ENCODE measurements around the gene TYMP. TPM values are rescaled to one million over a fixed set of nuclear protein-coding genes. Genes with fewer than 3 reads are reported as not detected.

Gene TYMP
- total RNA-seq, 2 donors from 2014 or later, result 71.5 to 101 TPM

DNA sequence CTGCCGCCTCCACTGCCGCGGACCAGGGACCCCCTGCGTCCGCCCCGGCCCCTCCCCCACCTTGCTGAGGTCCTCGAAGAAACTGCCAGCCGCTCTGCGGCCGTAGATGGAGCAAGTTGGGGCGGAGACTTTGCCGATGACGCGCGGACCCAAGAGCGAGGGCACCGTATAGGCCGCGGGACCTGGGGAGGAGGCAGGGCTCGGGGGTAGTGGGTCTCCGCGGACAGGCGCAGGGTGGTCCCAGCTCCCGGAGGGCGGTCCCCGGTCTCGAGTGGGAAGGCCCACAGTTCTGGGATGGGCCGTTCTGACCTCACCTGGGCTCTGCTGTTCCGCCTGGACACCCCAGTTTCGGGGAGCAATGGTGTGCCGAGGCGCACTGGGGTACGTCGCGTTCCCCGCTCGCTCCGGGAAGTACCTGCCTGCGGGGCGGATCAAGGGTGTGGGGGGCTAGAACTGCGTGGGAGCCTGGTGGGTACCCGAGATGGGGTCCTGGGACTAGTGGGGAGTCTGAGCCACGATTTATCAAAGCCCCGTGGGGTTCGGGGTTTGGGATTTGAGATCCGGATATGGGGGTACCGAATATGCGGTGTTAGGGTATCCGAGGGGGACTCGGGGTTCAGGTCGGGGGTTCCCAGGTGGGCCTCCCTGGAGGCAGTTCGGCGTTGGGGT lies 1.2 kb upstream of the TYMP start:
- DNase-seq, result peak; percentile 89 to 91
- Mint-ChIP-seq H3K27me3 (ENCODE audit: low read depth) (no peaks in the 10 kb centered on the region), H3K4me1 (ENCODE audit: low read depth) (peaks cover 48% of the 10 kb centered on the region), H3K27ac (peak overlapping the region; percentile 95), H3K9me3 (no peaks in the 10 kb centered on the region), H3K36me3 (ENCODE audit: insufficient read depth in 2 of 2) (peaks cover 9 to 20% of the 10 kb centered on the region in 2 donors), H3K4me3 (peak overlapping the region; percentile 96 to 98)
- ATAC-seq (replicated peaks in 1 of 2), result peak; percentile 51

DNA sequence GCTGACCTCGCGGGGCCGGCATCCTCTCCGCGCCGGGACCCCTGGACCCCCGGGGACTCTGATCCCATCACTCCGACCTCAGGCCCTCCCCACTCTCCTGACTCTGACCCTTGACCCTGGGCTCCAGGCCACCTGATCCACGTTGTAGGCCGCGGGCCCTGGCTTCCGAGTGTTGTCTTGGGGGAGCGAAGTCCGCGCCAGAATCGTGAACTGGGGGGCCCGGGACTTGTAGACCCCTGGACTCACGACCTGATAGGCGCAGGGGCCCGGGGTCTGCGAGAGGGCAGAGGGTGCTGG lies 716 bp upstream of the TYMP start:
- peaks cover 47% of the 10 kb centered on the region for H3K4me1 Mint-ChIP-seq (ENCODE audit: low read depth)
- H3K27ac Mint-ChIP-seq, result peak overlapping the region; percentile 96
- ATAC-seq (replicated peaks in 1 of 2), result peak; percentile 0 to 1
- H3K36me3 Mint-ChIP-seq (ENCODE audit: insufficient read depth in 2 of 2), result peaks cover 9 to 20% of the 10 kb centered on the region in 2 donors
- no peaks in the 10 kb centered on the region for H3K27me3 Mint-ChIP-seq (ENCODE audit: low read depth)
- no peak for DNase-seq
- H3K4me3 Mint-ChIP-seq, result peak overlapping the region; percentile 96 to 98
- no peaks in the 10 kb centered on the region for H3K9me3 Mint-ChIP-seq

DNA sequence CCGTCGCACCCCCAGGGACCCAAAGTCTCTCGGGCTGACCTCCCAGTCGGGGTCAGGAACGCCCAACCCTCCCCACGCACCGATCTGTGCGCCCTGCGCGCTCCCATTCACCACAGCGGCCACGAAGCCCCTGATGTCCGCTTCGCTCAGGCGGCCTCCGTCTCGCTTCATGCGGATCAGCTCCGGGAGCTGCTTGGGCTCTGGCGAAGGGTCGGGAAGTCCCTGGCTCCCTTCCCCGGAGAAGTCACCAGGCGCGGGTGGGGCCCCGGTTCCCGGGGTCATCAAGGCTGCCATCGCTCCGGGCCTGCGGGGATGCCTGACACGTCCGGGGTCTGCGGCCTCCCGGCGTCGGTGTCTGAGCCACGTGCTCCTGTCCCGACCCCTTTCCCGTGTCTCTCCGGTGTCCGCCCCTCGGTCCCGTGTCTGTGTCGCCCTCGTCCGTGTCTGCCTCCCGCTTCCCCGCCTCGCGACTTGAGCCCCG lies 356 bp downstream of the TYMP start:
- H3K36me3 Mint-ChIP-seq (ENCODE audit: insufficient read depth in 2 of 2), result peaks cover 12 to 20% of the 10 kb centered on the region in 2 donors
- DNase-seq (no peak), ATAC-seq (replicated peaks in 1 of 2) (no peak)
- H3K27ac Mint-ChIP-seq, result no peak overlapping the region
- H3K4me1 Mint-ChIP-seq (ENCODE audit: low read depth), result peaks cover 49% of the 10 kb centered on the region
- no peaks in the 10 kb centered on the region for H3K27me3 Mint-ChIP-seq (ENCODE audit: low read depth)
- H3K4me3 Mint-ChIP-seq, result peak overlapping the region; percentile 90 to 96
- no peaks in the 10 kb centered on the region for H3K9me3 Mint-ChIP-seq

DNA sequence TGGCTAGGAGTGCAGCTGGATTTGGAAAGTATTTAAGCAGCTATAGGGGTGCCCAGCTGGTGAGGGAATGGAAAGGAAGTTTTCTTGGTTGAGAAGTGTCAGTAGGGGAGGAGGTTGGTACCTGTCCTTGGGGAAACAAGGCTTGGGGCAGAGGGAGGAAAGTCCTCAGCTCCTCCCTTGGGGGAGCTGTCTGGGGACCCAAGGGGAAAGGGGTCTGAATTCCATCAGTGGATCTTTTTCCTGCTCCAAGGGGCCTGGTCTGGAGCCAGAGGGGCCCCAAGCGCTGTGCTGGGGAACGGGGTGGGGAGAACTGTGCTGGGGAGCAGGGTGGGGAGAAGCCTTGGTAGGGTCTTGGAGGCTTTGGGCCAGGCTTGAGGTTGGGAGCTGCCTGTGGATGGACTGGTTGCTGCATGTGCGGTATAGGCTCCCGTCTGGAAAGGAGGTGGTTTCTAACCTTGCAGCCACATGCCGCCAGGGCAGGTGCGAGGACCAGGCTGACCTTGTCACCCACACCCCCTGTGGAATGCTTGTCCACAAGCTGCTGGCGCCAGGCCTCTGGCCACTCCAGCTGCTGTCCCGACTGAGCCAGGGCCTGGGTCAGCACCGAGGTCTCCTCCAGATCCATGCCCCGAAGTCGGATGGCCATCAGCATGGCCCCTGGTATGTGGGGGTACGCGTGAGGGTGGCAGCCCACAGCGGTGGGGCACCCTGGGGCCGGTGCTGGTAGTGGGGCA lies 963 bp downstream of the TYMP start:
- Mint-ChIP-seq H3K9me3 (no peaks in the 10 kb centered on the region), H3K36me3 (ENCODE audit: insufficient read depth in 2 of 2) (peaks cover 13 to 18% of the 10 kb centered on the region in 2 donors), H3K27me3 (ENCODE audit: low read depth) (no peaks in the 10 kb centered on the region), H3K4me1 (ENCODE audit: low read depth) (peaks cover 45% of the 10 kb centered on the region), H3K4me3 (peak overlapping the region; percentile 90 to 96), H3K27ac (peak overlapping the region; percentile 19)
- ATAC-seq (replicated peaks in 1 of 2) (no peak), DNase-seq (no peak)

DNA sequence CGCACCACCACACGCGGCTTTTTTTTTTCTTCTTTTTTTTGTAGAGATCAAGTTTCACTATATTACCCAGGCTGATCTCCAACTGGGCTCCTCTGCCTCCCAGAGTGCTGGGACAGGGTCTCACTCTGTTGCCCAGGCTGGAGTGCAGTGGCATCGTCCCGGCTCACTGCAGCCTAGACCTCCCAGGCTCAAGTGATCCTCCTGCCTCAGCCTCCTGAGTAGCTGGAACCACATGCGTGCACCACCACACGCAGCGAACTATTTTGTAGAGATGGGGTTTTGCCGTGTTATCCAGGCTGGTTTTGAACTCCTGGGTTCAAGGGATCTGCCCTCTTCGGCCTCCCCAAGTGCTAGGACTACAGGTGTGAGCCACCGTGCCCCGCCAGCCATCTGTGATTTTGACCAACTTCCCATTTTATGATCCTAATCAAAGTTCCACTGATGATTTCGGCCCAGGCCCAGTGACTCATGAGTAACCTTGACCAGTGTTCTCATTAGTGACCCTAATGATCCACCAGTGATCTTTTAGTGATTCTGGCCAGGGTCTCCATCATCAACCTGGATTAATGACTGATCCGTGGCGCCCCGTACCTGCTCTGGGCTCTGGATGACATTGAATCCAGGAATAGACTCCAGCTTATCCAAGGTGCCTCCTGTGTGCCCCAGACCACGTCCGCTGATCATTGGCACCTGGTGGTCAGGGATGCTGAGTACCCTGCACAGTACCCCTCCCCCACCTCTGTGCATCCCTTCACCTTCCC lies 1.7 kb downstream of the TYMP start:
- ATAC-seq (replicated peaks in 1 of 2), result no peak
- H3K4me1 Mint-ChIP-seq (ENCODE audit: low read depth), result peaks cover 45% of the 10 kb centered on the region
- H3K4me3 Mint-ChIP-seq, result peak overlapping the region; percentile 90 to 96
- H3K27me3 Mint-ChIP-seq (ENCODE audit: low read depth), result no peaks in the 10 kb centered on the region
- peaks cover 13 to 20% of the 10 kb centered on the region in 2 donors for H3K36me3 Mint-ChIP-seq (ENCODE audit: insufficient read depth in 2 of 2)
- no peaks in the 10 kb centered on the region for H3K9me3 Mint-ChIP-seq
- no peak for DNase-seq
- peak overlapping the region; percentile 93 for H3K27ac Mint-ChIP-seq

DNA sequence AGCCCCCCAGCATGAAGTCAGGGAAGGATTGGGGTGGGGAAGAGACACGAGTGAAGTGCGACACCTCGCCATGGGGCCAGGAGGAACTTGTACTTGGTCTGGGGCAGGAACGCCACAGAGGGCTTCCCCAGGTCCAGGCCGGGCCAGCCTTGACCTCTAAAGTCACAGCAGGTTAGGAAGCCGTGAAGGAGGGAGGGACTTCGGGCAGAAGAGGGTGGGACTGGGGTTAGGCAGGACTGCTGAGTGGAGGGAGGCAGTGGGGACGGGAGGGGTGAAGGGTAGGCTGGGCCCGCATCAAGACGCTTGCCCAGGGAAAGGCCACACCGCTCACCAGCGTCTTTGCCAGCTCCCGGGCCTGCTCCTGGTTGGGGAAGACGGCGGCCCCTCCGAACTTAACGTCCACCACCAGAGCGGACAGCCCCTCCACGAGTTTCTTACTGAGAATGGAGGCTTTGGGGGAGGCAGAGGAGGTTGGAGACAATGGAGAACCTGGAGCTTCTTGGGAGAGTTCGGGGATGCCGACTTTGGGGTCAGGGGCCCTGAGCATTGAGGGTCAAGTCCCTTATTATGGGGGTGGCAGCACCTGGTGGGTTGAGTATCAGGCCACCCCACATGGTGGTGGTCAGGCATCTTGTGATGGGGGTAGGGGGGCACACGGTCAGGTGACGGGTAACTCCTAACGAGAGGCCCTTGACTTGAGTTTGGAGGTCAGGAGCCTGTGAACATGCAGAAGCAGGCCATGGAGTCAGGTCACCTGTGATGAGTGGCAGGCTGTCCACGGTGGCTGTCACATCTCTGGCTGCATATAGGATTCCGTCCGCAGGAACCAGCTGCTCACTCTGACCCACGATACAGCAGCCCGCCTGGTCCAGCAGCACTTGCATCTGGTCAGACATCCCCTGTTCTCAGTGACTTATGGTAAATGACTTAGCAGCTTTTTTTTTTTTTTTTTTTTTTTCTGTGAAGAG lies 2.7 kb downstream of the TYMP start:
- H3K4me3 Mint-ChIP-seq, result peak overlapping the region; percentile 90 to 96
- H3K27me3 Mint-ChIP-seq (ENCODE audit: low read depth), result no peaks in the 10 kb centered on the region
- peak overlapping the region; percentile 93 for H3K27ac Mint-ChIP-seq
- H3K36me3 Mint-ChIP-seq (ENCODE audit: insufficient read depth in 2 of 2), result peaks cover 13 to 14% of the 10 kb centered on the region in 2 donors
- DNase-seq, result peak; percentile 71 to 72
- no peaks in the 10 kb centered on the region for H3K9me3 Mint-ChIP-seq
- H3K4me1 Mint-ChIP-seq (ENCODE audit: low read depth), result peaks cover 39% of the 10 kb centered on the region
- peak; percentile 6 to 14 for ATAC-seq (replicated peaks in 1 of 2)

DNA sequence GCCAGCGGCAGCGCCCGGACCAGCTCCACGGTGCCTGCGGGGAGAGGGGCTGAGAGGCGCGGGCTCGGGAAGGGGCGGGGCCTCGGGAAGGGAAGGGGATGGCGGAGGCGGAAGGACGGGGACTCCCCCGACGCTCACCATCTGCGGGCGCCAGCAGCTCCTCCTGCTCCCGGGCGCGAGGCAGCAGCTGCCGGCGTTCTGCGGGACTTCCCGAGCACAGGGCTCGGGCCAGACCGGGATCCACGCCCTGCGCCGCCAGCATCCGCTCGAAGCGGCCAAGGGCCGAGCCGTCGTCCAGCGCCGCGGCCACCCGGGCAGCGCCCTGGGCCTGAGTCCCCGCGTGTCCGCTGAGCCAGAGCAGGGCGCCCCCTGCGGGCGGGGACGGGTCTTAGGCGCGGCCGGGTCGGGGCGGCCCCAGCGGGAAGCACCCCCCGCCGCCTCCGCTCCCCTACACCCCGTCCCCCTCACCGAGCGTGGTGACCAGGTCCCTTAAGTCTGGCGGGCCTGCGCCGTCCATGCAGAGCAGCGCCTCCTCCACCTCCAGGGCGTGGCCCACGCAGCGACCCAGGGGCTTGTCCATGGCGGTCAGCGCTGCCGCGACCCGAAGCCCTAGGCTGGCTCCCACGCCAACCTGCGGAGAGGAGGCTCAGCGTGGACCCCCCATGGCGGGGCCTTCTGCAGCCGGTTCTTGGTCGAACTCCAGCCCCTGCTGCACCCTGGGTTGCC lies 3.5 kb downstream of the TYMP start:
- H3K27ac Mint-ChIP-seq, result peak overlapping the region; percentile 93
- peak; percentile 46 to 55 for ATAC-seq (replicated peaks in 1 of 2)
- H3K36me3 Mint-ChIP-seq (ENCODE audit: insufficient read depth in 2 of 2), result peaks cover 13 to 14% of the 10 kb centered on the region in 2 donors
- no peaks in the 10 kb centered on the region for H3K9me3 Mint-ChIP-seq
- H3K27me3 Mint-ChIP-seq (ENCODE audit: low read depth), result no peaks in the 10 kb centered on the region
- peak overlapping the region; percentile 90 to 96 for H3K4me3 Mint-ChIP-seq
- H3K4me1 Mint-ChIP-seq (ENCODE audit: low read depth), result peaks cover 39% of the 10 kb centered on the region
- peak; percentile 94 for DNase-seq

DNA sequence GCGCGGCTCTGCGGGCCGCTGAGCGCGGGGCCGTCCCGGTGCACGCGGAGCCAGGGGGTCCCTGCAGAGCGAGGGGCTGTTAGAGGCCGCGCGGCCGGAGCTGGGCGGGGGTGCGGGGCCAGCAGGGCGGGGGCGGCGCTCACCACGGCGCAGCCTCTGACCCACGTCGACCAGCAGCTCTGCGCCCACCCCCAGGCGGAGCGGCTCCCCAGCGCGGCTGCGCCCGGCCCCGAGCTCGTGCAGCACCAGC lies 4.0 kb downstream of the TYMP start:
- H3K36me3 Mint-ChIP-seq (ENCODE audit: insufficient read depth in 2 of 2), result peaks cover 12 to 13% of the 10 kb centered on the region in 2 donors
- H3K27ac Mint-ChIP-seq, result peak overlapping the region; percentile 14
- no peak for DNase-seq
- no peak for ATAC-seq (replicated peaks in 1 of 2)
- no peaks in the 10 kb centered on the region for H3K9me3 Mint-ChIP-seq
- peak overlapping the region; percentile 90 to 96 for H3K4me3 Mint-ChIP-seq
- H3K27me3 Mint-ChIP-seq (ENCODE audit: low read depth), result no peaks in the 10 kb centered on the region
- peaks cover 39% of the 10 kb centered on the region for H3K4me1 Mint-ChIP-seq (ENCODE audit: low read depth)

DNA sequence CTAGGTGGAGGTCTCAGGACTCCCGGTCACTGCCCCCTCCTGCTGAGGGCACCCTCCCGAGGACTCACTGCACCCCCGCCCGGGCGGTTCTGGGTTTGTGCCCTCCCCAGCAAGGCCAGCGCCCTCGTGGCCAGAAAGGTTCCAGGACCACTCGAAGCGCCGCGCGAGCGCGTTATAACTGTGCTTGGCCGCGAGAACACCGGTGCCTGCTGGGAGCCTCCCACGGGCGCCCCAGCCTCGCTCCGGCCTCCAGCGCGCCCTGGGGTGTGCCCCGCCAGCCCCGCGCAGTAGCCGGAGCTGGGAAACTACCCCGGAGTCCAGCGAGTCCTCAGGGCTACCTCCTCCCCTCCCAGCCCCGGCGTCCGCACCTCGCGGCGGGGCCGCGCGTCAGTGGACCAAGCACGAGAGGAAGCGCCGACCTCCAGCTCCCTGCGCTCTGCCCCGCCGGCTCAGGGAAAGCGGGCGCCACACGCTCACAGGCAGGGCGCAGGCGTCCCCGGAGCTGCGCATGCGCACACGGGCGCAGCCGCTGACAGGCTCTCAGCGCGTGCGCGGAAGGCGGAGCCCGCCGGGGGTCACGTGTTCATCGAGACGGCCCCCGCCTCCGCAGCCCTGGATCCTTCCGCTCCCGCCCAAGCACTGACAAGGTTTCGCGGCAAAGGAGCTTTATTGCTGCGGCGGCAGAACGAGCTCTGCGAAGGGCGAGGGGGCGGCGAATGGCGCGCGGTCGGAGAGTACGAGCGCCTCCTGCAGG lies 4.5 kb downstream of the TYMP start, which contains the start of gene SCO2:
SCO2 (minus strand) TSS at position 495 of the 754 bp plus-strand sequence. CDS start 1,187 bp downstream, outside the sequence.
- Mint-ChIP-seq H3K27me3 (ENCODE audit: low read depth) (no peaks in the 10 kb centered on the region), H3K36me3 (ENCODE audit: insufficient read depth in 2 of 2) (peaks cover 11 to 14% of the 10 kb centered on the region in 2 donors)

DNA sequence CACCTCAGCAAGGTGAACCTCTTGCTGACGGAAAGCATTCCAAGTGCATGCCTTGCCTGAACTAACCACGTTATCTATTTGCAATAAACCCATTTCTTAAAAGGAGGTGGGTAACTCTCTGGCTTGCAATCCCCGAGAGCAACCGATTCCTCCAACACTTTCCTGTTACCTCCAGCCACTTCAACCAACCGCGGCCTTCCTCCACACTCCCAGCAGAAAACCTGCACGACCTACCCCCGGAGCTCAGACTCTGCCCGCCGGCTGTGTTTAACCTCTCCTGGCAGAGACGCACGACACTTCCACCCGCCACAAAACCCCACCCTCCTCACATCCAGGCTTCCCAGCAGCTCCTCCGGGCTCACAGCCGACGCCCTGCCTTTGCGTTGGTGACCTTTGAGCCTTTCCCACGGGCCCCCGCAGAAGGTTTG lies 5.1 kb downstream of the TYMP start:
- ATAC-seq (replicated peaks in 1 of 2), result no peak

More for the DNA sequence above, 4.5 kb downstream of the TYMP start, which contains the start of gene SCO2:
- no peaks in the 10 kb centered on the region for H3K9me3 Mint-ChIP-seq
- DNase-seq (peak; percentile 99), ATAC-seq (replicated peaks in 1 of 2) (peak; percentile 56 to 61)
- peaks cover 39% of the 10 kb centered on the region for H3K4me1 Mint-ChIP-seq (ENCODE audit: low read depth)
- H3K4me3 Mint-ChIP-seq, result peak within 1 kb of the TSS; percentile 90 to 96
- peak within 1 kb of the TSS; percentile 94 for H3K27ac Mint-ChIP-seq

More for the DNA sequence above, 5.1 kb downstream of the TYMP start:
- Mint-ChIP-seq H3K9me3 (no peaks in the 10 kb centered on the region), H3K27me3 (ENCODE audit: low read depth) (no peaks in the 10 kb centered on the region), H3K36me3 (ENCODE audit: insufficient read depth in 2 of 2) (peaks cover 11 to 20% of the 10 kb centered on the region in 2 donors), H3K4me1 (ENCODE audit: low read depth) (peaks cover 39% of the 10 kb centered on the region), H3K4me3 (peak overlapping the region; percentile 90 to 96), H3K27ac (peak overlapping the region; percentile 94)
- no peak for DNase-seq

All from activated T-cell treated with anti-CD3 and anti-CD28 coated beads, Interleukin-2, amount 50 U/mL, for 72 hours (primary cell).